Erythroblast (primary cell): ENCODE results near the gene RPP25.

Experiments
- DNase-seq, 2 experiments: peaks; one replicate each; lab custom pipeline; 2025; lab: John Stamatoyannopoulos, UW
- GATA1 ChIP-seq: IDR thresholded peaks from 2 replicates; pipeline ENCODE4 v1.6.1; 2011; ENCODE audit warnings: low read depth, mild to moderate bottlenecking, control low read depth, low read length, moderate library complexity
- POLR2A ChIP-seq: IDR thresholded peaks from 2 replicates; pipeline ENCODE4 v1.6.1; 2011; ENCODE audit warnings: mild to moderate bottlenecking, low read length

RPP25 gene

GRCh38 chr15:74956648-74957475 lies at the start of gene RPP25:
RPP25 (minus strand) TSS chr15:74956772; CDS start chr15:74956583, 189 bp downstream.
- TF ChIP-seq GATA1 (no peak), POLR2A (peak; percentile 25)
- peak; percentile 62 to 70 for DNase-seq

- TF ChIP-seq GATA1 (no peak), POLR2A (no peak)
- DNase-seq = no peak
These were observed 45.8 kb upstream of the RPP25 start for GRCh38 chr15:75002398-75002797.

GRCh38 chr15:75001310-75001709 lies 44.7 kb upstream of the RPP25 start:
- TF ChIP-seq GATA1 = no peak
- no peak for TF ChIP-seq POLR2A
- no peak for DNase-seq

GRCh38 chr15:74997543-74997942 lies 41.0 kb upstream of the RPP25 start:
- TF ChIP-seq POLR2A (no peak), GATA1 (no peak)

GRCh38 chr15:74997141-74997540 lies 40.6 kb upstream of the RPP25 start:
- TF ChIP-seq GATA1 (no peak), POLR2A (no peak)
- no peak for DNase-seq

More at GRCh38 chr15:74997543-74997942, 41.0 kb upstream of the RPP25 start:
- DNase-seq = no peak

- no peak for DNase-seq
- TF ChIP-seq GATA1 = no peak
- no peak for TF ChIP-seq POLR2A
These were observed 39.5 kb upstream of the RPP25 start for GRCh38 chr15:74995779-74996765.

GRCh38 chr15:74995182-74995778 lies 38.7 kb upstream of the RPP25 start, which contains the start of gene SCAMP5:
SCAMP5 (plus strand) TSS chr15:74995563; CDS start chr15:75011840, 16,277 bp downstream.
- TF ChIP-seq POLR2A (no peak), GATA1 (no peak)

GRCh38 chr15:74994685-74995084 lies 38.1 kb upstream of the RPP25 start:
- TF ChIP-seq POLR2A = no peak
- TF ChIP-seq GATA1 = no peak
- DNase-seq = no peak

More at GRCh38 chr15:74995182-74995778, 38.7 kb upstream of the RPP25 start, which contains the start of gene SCAMP5:
- DNase-seq = peak; percentile 90 to 92

- DNase-seq = no peak
- no peak for TF ChIP-seq POLR2A
These were observed 37.7 kb upstream of the RPP25 start for GRCh38 chr15:74994236-74994635.

GRCh38 chr15:74992619-74993018 lies 36.0 kb upstream of the RPP25 start:
- TF ChIP-seq POLR2A (no peak), GATA1 (no peak)
- no peak for DNase-seq

- no peak for TF ChIP-seq GATA1
- no peak for TF ChIP-seq POLR2A
- DNase-seq = no peak
These were observed 33.0 kb upstream of the RPP25 start for GRCh38 chr15:74989527-74989926.

GRCh38 chr15:74988007-74988800 lies 31.6 kb upstream of the RPP25 start:
- TF ChIP-seq POLR2A (no peak), GATA1 (no peak)
- peak; percentile 43 to 50 for DNase-seq

GRCh38 chr15:74983725-74984231 lies 27.2 kb upstream of the RPP25 start:
- DNase-seq = no peak

More at GRCh38 chr15:74983725-74984231, 27.2 kb upstream of the RPP25 start:
- no peak for TF ChIP-seq POLR2A
- TF ChIP-seq GATA1 = no peak
